ENCODE data around the gene TEX19.
A peak's percentile ranks its signal among the peaks of the same experiment; 100 is the strongest.

TEX19 gene

DNA sequence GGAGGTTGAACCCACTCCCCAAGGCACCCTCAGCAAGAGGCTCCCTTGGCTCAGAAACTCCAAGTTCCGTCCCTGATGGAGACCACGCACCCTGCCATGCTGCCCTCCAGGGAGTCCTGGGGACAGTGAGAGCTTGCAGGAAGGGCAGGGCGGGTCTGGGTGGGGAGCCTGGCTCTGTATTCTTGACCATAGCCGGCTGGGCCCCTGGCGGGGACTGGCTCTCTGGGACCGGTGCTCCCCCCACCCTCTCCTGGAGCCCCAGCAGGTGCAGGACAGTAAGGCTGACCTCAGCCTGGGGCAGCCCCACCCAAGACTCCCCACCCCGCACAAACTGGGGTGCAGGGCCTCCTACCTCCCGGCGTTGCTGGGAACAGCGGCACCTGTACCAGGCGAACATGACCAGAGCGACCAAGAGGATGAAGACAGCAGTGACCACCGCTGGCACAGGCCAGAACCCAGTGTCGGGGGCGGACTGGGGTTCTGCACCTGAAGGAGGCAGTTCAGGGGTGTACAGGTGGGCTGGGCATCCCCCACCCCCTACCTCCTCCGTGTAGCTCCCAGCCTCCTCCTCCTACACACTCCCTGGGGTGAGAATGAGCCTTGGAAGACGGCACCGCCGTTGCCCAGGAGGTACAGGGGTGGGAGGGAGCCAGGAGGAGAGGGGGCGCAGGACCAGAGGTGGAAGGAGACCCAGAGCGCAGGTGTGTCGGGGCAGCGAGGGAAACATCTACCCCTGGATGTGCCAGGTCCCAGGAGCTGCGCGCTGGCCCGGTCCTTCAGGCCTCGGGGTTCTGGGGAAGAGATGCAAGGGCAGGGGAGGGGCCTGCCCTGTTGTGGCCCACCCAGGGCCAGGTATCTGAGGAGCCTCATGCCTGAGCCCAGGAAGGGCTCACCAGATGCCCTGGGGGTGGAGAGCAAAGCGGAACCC, 36.3 kb upstream of the TEX19 start:
- DNase-seq, result no peak

DNA sequence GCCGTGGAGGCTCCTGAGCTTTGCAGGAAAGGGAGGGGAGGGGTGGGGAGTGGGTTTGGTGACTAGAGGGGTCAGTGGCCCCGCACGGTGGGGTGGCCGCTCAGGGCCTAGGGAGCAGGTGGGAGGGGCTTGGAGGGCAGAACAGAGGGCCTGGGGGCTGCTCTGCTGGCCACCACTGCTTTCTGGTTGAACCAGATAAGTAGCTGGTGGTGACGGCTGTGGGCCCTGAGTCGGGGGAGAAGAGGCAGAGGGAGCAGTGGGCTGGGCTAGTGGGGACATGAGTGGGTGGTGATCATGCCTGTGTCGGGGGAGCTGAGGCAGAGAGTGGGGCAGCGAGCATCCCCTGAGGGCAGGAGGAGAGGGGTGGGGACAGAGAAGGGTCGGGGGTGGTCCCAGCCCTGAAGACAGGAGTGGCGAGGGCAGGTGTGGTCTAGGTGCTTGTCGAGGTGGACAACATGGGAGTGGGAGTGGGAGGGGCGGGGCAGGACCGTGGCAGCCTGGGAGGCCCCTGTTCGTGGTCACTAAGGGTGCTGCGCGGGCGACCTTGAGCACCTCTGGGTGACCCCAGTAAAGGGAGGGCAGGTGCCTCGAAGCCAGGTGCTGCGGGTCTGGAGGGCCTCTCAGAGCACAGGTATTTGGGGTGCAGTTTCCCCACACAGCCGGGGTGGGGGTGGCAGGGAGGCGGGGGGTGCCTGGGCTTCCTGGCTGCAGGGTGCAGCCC, 35.4 kb upstream of the TEX19 start:
- DNase-seq, result peak; percentile 0

- peak; percentile 2 for DNase-seq
Observed at GRCh38 chr17:82324566-82325285, 34.3 kb upstream of the TEX19 start.

DNA sequence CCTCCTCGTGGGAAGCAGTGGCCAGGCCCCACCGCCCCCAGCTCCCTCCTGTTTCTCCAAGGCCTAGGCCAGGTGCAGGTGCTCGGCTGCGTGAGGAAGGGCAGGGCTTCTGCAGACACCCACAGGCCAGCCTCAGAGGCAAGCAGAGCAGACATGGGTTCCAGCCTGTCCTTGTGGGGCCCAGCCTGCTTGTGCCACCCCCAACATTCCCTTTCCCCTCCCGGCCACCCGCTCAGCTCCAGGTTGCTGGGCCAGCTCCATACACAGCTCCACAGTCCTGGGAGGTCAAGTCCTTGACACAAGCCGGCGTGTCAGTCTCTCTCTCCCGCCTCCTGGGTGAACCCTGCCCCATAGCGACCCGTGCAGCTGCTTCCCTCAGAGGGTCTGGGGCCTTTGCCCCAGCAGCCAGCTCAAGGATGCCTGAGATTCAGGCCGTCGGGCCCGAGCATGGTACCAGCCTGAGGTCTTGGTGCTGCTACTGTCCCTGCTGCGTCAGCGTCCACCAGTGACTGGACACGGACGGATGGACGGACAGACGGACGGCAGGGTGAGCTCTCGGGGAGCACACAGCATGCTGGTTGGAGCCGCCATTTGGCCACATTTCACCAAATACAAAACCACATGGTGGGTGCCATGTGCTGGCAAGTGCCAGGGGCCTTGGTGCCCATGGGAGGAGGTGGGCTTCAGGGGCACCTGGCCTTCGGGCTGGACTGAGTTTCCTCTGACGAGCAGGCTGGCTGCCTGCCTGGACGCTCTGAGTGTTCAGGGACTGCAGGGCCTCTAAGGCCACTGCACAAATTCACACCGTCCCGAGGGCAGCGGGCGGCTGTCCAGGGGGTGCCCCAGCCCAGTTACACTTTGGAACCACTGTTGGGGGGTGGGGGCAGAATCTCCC, 33.5 kb upstream of the TEX19 start:
- DNase-seq, result peak; percentile 1

GRCh38 chr17:82327289-82327688, 31.8 kb upstream of the TEX19 start:
- DNase-seq, result no peak

DNA sequence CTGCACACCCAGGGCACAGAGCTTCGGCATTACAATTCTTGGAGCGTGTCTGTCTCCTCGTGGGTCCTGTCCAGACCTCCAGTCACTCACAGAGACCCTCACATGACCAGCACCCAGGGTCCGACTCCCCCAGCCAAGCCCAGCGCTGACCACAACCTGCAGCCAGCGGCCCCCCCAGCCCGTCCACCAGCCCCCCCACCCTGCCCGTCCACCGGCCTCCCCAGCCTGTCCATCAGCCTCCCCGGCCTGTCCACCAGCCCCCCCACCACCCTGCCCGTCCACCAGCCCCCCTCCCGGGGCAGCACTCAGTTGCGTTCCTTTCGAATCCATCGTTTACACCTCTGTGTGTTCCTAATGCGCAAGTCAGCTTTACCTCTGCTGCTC, 31.3 kb upstream of the TEX19 start:
- no peak for DNase-seq

DNA sequence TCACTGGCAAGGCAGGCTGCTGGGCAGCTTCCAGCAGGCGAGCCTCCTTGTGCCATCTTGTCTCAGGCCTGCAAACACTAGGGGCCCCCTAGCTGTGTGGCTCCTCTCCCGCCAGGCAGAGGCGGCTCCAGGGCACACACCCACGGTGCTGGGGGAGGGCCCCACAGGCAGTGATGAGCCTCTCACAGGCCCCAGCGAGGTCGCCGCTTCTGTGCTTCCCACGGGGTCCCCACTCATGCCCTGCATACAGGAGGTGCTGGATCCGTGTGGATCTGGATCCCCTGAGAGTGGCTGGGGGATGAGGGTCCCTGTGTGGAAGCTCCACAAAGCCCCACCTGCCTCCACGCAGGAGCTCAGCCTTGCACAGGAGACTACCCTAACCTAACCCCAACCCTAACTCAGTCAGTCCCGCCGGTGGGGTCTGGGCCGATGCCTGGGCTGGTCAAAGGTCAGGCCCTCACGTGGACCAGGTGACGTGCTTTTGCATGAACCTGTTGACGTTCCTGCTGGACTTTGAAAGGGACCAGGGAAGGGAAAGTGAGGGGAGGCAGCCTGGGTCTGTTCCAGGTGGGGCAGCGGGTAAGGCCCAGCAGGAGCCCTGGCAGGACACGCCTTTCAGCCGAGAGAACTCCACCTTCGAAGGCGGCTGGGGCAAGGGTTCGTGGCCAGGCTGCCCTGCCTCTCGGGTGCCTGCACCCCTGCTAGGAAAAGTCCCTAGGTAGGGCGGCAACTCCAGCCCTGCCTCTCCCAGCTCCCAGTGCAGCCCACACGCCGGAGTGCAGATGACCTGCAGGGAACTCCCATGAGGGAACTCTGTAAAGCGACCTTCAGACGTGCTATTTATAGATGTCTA, 30.7 kb upstream of the TEX19 start:
- DNase-seq, result no peak

- DNase-seq, result no peak
Observed at GRCh38 chr17:82328994-82329507, 30.0 kb upstream of the TEX19 start.

- DNase-seq, result no peak
Observed at GRCh38 chr17:82329683-82330321, 29.2 kb upstream of the TEX19 start.

DNA sequence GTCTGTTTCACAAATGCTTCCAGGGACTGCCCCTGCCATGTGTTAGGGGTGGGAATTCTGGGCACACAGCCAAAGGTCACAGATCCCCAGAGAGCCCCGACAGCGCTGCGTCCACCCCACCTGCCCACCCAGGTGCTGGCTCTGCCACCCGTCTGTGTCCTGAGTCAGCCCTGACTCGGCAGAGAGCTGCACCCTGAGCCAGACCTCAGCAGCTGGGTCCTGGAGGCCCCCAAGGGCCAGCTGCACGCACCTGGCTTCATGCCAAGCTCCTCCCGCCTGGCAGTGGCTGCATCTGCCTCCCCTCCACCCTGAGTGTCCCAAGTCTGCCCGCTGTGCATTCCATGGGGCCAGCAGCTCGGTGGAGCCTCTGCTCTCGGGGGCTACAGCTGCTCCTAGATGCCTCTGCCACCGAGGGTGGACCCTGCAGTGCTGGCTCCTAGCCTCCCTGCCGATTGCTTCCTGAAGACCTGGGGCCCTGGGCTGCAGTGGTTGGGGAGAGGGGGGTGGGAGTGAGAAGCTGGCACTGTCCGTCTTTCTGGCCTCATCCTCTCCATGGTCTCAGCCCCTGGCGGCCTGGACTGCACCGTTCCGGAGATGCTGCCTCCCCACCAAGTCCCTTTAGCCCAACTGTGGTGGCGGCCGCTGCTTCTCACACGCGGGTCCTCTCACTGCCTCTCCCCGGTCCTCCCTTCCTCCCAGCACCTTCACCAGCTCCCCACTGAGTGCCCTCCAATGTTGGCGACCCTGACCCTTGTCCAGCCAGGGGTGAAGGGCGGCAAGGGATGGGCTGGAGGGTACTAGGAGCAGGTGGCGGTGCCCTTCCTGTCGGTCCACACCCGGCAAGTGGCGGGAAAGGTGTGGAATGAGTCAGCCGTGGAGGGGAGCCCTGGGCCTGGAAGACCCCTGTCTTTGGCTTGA, 28.5 kb upstream of the TEX19 start:
- no peak for DNase-seq

- DNase-seq, result no peak
Observed at GRCh38 chr17:82331345-82331939, 27.6 kb upstream of the TEX19 start.

DNA sequence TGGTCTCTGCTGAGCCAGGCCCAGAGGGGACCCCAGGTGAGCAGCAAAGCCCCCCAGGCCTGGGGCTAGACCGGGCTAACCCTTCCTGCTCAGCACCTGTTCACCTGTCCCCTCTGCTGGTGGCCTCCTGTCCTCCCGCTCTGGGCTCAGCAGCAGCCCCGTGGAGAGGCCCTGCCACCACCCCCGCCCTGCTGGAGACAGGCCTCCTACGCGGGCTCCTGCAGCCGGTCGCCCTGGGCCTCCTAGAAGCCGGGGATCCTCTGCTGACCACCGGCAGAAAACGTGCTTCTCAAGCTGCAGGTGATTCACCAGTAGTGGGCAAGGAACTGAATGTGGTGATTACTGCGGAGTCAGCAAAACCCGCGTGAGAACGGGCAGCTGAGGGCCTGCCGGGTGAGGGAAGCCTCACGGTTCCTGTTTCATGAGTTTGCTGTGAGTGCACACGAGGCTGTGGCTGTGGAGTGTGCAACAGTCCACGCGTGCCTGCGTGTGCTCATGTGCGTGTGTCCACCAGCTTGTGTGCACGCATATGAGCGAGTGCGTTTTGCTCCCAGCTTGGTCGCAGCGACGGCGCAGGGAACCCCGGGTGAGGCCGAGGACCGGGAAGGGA, 26.3 kb upstream of the TEX19 start:
- peak; percentile 55 for DNase-seq

GRCh38 chr17:82333279-82334171, 25.5 kb upstream of the TEX19 start, which contains the start of gene SECTM1:
SECTM1 (minus strand) TSS chr17:82333766; CDS start chr17:82327240, 6,526 bp downstream.
- DNase-seq, result peak; percentile 46

DNA sequence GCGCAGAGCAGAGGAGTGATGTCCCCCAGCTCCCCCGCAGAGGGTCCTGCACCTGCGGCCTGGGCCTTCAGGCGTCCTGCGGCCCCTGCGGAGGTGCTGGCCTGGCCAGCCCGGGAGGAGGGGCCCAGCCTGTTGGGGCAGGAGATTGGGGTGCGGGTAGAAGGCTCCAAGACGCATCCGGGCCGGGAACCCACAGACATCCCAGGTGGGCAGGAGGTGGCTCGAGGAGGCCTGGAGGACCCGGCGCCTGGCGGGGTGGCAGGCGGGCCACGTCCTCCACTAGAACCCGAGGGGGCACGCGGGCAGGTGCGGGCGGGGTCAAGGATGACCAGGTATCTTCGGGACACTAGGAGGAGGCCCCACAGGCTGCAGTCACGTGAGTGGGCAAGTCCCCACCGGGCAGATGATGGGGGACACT, 24.8 kb upstream of the TEX19 start:
- no peak for DNase-seq

GRCh38 chr17:82334622-82335394, 24.2 kb upstream of the TEX19 start:
- peak; percentile 26 for DNase-seq

GRCh38 chr17:82338858-82339633, 20.0 kb upstream of the TEX19 start:
- DNase-seq, result no peak

All from CD4-positive, alpha-beta T cell treated with Interleukin-6 for 4 hours (primary cell).